GM18498 (cell line): ENCODE measurements around the gene NR2C1.

Experiments
- ATAC-seq: cut with Tn5 transposase; IDR thresholded peaks from one replicate; pipeline ENCODE4 v1.9.1; 2021; ENCODE audit warnings: mild to moderate bottlenecking, moderate library complexity; ENCODE audit not compliant: unreplicated experiment

Gene NR2C1

DNA sequence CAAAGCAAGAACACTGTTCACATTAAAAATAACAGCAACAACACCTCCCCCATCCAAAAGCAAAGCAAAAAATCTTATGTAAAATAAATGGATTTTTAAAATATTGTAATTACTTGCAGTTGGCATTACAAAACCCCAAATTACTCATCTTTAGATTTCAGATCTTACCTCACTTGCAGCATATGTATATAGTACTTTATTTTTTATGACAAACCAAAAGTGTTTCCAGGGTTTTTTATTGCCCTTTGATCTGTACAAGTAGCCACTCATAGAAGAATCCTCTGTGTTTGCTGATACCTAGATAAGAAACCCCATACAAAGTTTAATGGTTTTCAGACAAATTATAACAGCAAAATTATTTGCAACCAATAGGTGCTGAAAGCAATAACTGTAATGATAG lies 12.2 kb upstream of the NR2C1 start:
- ATAC-seq = no peak

GRCh38 chr12:95083938-95084337 lies 10.5 kb upstream of the NR2C1 start:
- no peak for ATAC-seq

DNA sequence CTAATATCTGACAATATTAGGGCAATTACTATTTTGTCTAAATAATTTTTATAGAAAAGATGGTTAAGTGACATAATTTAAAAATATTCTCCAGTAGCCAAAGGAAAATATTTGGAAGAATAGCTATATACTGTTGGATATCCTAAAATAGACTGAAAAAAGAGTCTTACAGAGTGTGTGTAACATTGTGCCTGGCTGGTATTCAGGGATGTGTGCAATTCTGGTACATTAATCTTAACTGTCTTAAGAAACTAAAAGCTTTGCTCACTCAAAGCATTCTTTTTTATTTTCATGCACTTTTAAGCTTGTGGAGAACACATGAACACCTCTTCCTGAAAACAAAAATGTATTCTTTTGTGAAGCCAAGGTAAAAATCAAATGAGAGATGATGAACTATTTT lies 10.1 kb upstream of the NR2C1 start:
- no peak for ATAC-seq

GRCh38 chr12:95077341-95077740 lies 3.9 kb upstream of the NR2C1 start:
- ATAC-seq = no peak

- ATAC-seq = no peak
Observed at GRCh38 chr12:95074766-95075165, 1.3 kb upstream of the NR2C1 start.

DNA sequence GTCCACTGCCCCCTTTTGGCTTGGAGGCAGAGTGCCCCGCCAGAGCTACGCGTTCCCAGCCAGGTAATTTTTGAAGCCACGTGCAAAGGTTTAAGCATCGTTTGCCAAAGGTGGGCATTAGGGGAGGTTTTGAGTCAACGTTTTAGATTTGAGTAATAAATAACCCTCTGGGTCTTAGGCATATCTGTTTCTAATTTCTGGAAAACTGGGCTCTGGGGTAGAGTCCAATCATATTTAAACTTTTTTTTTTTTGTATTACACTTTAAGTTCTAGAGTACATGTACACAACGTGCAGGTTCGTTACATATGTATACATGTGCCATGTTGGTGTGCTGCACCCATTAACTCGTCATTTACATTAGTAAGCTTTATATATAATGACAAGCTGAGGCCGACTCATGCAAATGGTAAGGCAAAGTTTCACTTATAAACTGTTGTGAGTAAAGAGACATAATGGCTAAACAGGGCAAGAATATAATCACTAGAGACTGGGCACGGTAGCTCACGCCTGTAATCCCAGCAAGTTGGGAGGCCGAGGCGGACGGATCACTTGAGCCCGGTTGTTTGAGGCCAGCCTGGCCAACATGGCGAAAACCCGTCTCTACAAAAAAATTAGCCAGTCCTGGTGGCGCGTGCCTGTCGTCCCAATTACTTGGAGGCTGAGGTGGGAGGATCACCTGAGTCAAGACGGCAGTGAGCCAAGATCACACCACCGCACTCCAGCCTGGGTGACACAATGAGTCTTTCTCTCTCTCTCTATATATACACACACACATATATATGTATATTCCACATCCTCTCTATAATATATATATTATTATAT lies 491 bp upstream of the NR2C1 start:
- no peak for ATAC-seq

- no peak for ATAC-seq
Observed at GRCh38 chr12:95070378-95070777, 3.0 kb downstream of the NR2C1 start.

DNA sequence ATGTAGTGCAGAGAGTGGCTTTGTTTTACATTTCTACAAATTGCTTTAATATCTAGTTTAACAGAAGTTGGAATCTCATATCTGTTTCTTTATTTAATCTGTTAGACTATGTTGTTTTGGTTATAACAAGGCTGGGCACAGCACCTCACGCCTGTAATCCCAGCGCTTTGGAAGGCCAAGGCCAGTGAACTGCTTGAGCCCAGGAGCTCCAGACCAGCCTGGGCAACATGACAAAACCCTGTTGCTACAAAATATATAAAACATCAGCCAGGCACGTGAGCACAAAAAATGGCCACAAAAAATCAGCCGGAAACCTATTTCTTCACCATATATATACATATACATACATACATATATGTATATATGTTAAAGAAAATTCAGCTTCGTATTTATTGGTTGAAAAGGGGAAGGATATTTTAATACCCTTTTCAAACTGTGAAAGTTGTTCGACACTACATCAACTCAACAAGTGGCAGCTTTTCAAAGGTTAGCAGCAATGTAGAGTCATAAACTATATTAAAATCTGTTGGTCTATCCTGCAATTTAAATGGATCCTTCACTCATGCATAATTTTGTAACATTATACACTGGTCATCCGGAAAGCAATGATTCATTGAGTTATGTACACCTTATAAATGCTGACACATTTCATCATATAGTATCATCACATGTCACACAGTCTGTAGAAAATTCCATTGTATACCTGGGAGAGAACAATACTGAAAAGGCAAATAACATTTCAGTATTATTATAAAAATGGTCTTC lies 7.1 kb downstream of the NR2C1 start:
- no peak for ATAC-seq

- no peak for ATAC-seq
Observed at GRCh38 chr12:95060951-95061350, 12.5 kb downstream of the NR2C1 start.

DNA sequence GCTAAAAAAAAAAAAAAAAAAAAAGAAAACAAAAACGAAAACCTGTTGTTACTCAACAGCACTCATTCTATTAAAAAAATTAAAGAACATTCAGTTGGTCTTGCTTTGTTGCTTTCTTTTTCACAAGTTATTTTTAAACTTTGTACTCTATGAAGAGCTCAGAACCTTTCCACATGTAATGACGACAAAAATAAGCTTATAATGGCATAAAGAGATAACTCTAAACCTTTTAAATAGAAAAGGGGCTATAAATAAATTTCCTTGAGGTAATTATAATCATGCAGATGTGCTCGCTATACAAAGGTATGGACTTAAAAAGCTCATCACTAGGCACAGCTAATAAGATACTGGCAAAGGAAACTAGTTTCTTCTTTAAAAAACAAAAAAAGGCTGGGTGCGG lies 13.4 kb downstream of the NR2C1 start:
- ATAC-seq = no peak

DNA sequence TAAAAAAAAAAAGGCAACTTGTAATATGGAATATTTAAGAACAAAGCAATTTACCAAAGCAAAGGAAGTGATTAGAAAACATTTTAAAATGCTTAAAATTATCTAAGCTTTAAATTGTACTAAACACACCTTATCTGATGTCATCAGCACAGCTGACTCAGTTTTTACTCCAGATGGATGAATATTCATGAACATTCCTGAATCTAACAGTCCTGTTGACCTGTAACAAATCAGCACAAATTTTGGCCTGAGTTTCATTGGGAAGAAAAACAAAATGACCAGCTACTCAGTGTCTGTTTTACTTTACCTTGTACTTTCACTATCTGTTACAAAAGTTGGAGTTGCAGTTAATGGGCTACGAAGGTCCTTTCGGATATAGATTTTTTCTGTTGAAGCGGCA lies 16.0 kb downstream of the NR2C1 start:
- ATAC-seq = no peak

DNA sequence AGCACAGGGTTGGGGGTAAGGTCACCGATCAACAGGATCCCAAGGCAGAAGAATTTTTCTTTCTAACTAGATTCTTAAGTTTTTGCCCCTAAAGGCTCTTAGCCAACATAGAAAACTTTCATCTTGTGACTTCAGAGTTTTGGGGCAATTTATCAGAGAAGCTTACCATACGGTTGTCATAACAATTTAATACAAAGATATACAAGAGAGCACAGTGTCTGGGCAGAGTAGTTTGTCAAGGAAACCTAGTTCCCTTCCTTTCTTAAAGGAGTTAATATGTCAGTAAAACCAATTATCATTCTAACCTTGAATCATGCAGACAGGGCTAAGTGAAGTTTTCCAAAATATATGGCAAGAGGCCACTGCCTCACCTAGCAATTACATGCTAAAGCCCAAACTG lies 18.4 kb downstream of the NR2C1 start:
- ATAC-seq = no peak

DNA sequence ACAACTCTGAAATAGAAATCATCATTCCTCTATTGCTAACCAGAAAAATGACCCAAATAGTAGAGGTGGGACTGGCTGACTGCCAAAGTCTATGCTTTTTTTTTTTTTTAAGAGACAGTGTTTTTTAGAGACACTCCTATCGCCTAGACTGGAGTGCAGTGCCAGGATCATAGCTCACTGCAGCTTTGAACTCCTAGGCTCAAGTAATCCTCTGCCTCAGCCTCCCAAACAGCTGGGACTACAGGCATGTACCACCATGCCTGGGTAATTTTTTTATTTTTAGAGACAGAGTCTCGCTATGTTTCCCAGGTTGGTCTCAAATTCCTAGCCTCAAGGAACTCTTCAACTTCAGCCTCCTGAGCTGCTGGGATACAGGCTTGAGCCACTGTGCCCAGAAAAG lies 19.2 kb downstream of the NR2C1 start:
- no peak for ATAC-seq

DNA sequence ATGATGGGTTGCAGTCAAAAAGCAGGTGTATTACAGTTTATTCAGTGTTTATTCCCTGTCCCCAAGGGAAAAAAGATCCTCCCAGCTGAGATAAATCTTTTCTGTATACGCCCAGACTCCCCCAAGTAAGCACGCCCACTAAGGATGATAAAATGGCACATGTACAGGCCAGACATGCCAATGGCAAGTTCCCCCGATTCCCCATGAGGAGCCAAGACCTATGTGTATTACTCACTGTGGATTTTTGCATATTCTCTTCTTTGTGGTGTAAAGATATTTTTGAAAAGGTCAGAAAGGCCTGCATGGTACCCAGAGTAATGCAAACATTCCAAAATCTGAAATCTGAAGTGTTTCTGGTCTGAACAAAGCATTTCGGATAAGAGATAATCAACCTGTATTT lies 22.2 kb downstream of the NR2C1 start:
- ATAC-seq = no peak

GRCh38 chr12:95037906-95038305 lies 35.5 kb downstream of the NR2C1 start:
- ATAC-seq = no peak

GRCh38 chr12:95034750-95035149 lies 38.7 kb downstream of the NR2C1 start:
- ATAC-seq = no peak

GRCh38 chr12:95022477-95022876 lies 50.9 kb downstream of the NR2C1 start:
- no peak for ATAC-seq

GRCh38 chr12:95017482-95017881 lies 55.9 kb downstream of the NR2C1 start:
- ATAC-seq = no peak

DNA sequence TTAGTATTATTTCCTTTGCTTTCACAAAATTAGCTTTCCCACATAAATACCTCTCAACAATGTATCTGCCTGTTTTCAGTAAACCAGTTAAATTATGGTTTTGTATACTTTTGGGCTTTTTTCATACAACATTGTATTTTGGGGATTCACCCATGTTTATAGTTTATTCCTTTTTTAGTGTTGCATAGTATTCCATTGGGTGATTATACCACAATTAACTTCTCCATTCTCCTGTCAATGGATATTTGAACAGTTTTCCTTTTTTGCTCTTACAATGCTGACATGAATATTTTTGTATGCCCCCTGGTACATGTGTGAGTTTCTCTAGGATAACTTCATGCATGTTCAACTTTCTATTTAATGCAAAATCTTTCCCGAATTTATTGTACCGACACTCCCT lies 57.3 kb downstream of the NR2C1 start:
- no peak for ATAC-seq

GRCh38 chr12:95014554-95014953 lies 58.9 kb downstream of the NR2C1 start:
- ATAC-seq = no peak

DNA sequence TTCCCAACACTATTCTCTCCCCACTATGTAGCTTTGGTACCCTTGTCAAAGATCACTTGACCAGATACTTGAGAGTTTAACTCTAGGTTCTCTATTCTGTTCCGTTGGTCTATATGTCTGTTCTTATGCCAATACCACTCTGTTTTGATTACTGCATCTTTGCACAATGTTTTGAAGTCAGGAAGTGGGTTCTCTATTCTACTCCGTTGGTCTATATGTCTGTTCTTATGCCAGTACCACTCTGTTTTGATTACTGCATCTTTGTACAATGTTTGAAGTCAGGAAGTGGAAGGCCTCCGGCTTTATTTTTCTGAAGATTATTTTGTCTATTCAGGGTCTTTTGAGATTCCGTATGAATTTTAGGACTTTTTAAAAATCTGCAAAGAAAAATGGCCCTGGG lies 67.2 kb downstream of the NR2C1 start:
- ATAC-seq = no peak

DNA sequence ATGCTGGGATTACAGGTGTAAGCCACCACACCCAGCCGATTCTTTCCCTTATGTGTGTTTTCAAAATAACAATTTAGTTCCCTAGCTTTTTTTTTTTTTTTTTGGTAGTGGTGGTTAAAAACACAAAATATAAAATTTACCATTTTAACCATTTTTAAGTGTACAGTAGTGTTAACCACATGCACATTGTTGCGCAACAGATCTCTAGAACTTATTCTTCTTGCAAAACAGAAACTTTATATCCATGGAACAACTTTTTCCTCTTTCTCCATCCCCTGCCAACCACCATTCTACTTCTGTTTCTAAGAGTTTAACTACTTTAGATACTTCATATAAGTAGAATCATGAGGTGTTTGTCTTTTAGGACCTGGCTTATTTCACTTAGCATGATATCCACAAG lies 68.8 kb downstream of the NR2C1 start:
- no peak for ATAC-seq

DNA sequence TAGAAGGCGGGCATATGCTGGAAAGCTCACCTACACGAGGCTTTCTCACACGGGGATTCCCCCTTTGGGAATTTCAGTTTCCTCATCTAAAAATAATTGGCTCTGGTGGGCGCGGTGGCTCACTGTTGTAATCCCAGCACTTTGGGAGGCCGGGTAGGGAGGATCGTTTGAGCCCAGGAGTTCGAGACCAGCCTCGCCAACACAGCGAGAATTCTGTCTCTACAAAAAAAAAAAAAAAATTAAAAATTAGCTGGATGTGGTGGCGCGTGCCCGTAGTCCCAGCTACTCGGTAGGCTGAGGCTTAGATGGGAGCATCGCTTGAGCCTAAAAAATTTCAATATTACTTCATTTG lies 69.5 kb downstream of the NR2C1 start:
- no peak for ATAC-seq
